OCI-LY7 (cell line): ENCODE results near the gene CARD11.

Experiments
- EZH2phosphoT487 ChIP-seq: fragments of 200-600 bp; sonication (generic); IDR thresholded peaks from 2 replicates; pipeline ENCODE4 v1.6.1; 2018; ENCODE audit warnings: low read depth, borderline replicate concordance, mild to moderate bottlenecking, mixed run types, antibody characterized with exemption, low read length, moderate library complexity, mixed read lengths
- TF ChIP-seq, protein P1 (sequence below): fragments of 200-600 bp; sonication (generic); conservative IDR thresholded peaks from 2 replicates; pipeline ENCODE4 v1.5.1; 2014; ENCODE audit warnings: mild to moderate bottlenecking, antibody characterized with exemption, low read length, moderate library complexity, mixed read lengths

- TF ChIP-seq, protein P1, sequence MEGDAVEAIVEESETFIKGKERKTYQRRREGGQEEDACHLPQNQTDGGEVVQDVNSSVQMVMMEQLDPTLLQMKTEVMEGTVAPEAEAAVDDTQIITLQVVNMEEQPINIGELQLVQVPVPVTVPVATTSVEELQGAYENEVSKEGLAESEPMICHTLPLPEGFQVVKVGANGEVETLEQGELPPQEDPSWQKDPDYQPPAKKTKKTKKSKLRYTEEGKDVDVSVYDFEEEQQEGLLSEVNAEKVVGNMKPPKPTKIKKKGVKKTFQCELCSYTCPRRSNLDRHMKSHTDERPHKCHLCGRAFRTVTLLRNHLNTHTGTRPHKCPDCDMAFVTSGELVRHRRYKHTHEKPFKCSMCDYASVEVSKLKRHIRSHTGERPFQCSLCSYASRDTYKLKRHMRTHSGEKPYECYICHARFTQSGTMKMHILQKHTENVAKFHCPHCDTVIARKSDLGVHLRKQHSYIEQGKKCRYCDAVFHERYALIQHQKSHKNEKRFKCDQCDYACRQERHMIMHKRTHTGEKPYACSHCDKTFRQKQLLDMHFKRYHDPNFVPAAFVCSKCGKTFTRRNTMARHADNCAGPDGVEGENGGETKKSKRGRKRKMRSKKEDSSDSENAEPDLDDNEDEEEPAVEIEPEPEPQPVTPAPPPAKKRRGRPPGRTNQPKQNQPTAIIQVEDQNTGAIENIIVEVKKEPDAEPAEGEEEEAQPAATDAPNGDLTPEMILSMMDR, result no peak
- no peak for TF ChIP-seq EZH2phosphoT487
Measured at GRCh38 chr7:2886391-2886790, 157.3 kb downstream of the CARD11 start.
